Calu3 (cell line): ENCODE data around the gene HMCN2. TPM values are rescaled to one million over a fixed set of nuclear protein-coding genes. Genes with fewer than 3 reads are reported as not detected.

Experiments
- BruUV-seq: library from RNA; stranded (reverse); fragments of 400-500 nt; replicated peaks from 2 replicates; lab custom pipeline; 2021; lab: Mats Ljungman, UMichigan
- CTCF ChIA-PET: fragments of 300-600 bp; sonication (Branson Sonifier 250); formaldehyde crosslinking; loops from one replicate; lab custom pipeline; 2022; ENCODE audit warnings: antibody characterized with exemption; lab: Charles Lee
- DNase-seq: peaks from one replicate; pipeline ENCODE4 v3.0.0; 2022
- H3K27ac Mint-ChIP-seq: one replicate; pipeline ENCODE4 v1.8.0; 2022; ENCODE audit warnings: mixed read lengths; ENCODE audit not compliant: unreplicated experiment
- H3K27me3 Mint-ChIP-seq: one replicate; pipeline ENCODE4 v1.8.0; 2022; ENCODE audit warnings: mixed read lengths; ENCODE audit not compliant: unreplicated experiment
- H3K36me3 Mint-ChIP-seq: one replicate; pipeline ENCODE4 v1.8.0; 2022; ENCODE audit warnings: mild to moderate bottlenecking, moderate library complexity, mixed read lengths; ENCODE audit not compliant: insufficient read depth, unreplicated experiment
- H3K4me1 Mint-ChIP-seq: one replicate; pipeline ENCODE4 v1.8.0; 2022; ENCODE audit warnings: mild to moderate bottlenecking, low read depth, mixed read lengths; ENCODE audit not compliant: unreplicated experiment
- H3K4me3 Mint-ChIP-seq: one replicate; pipeline ENCODE4 v1.8.0; 2022; ENCODE audit warnings: mild to moderate bottlenecking, low read depth, moderate library complexity, mixed read lengths; ENCODE audit not compliant: unreplicated experiment
- H3K9me3 Mint-ChIP-seq: one replicate; pipeline ENCODE4 v1.8.0; 2022; ENCODE audit warnings: low read depth, mixed read lengths; ENCODE audit not compliant: unreplicated experiment
- CTCF ChIP-seq: fragments of 200-600 bp; IDR thresholded peaks from one replicate; pipeline ENCODE4 v1.8.0; 2022; ENCODE audit warnings: antibody characterized with exemption; ENCODE audit not compliant: unreplicated experiment
- intact Hi-C: fragments of 100-400 bp; cut with micrococcal nuclease; formaldehyde crosslinking; loops from one replicate; pipeline ENCODE4 v1.10.0; 2022; ENCODE audit not compliant: unreplicated experiment
- total RNA-seq: library from RNA; stranded (reverse); gene quantifications from 2 replicates; pipeline ENCODE4 v1.2.3, GENCODE V29; 2022

Gene HMCN2
- total RNA-seq, 1 experiment from 2014 or later: not detected

- BruUV-seq: no TSS peak
- Mint-ChIP-seq H3K4me3 (no peak overlapping the region), H3K27me3 (no peaks in the 10 kb centered on the region), H3K9me3 (no peaks in the 10 kb centered on the region), H3K36me3 (no peaks in the 10 kb centered on the region), H3K4me1 (no peaks in the 10 kb centered on the region), H3K27ac (no peak overlapping the region)
- no peak for TF ChIP-seq CTCF
- intact Hi-C loops: no loop called here
- DNase-seq: no peak
- CTCF ChIA-PET: no interaction called here
Measured at GRCh38 chr9:130346431-130346830, 80.9 kb downstream of the HMCN2 start.

- Mint-ChIP-seq H3K4me3 (no peak overlapping the region), H3K36me3 (no peaks in the 10 kb centered on the region), H3K27me3 (no peaks in the 10 kb centered on the region), H3K4me1 (no peaks in the 10 kb centered on the region), H3K9me3 (no peaks in the 10 kb centered on the region), H3K27ac (no peak overlapping the region)
- BruUV-seq: no TSS peak
- intact Hi-C loops: no loop called here
- TF ChIP-seq CTCF: no peak
- CTCF ChIA-PET: no interaction called here
- no peak for DNase-seq
Measured at GRCh38 chr9:130347036-130347435, 81.5 kb downstream of the HMCN2 start.

GRCh38 chr9:130347931-130348330, 82.4 kb downstream of the HMCN2 start:
- Mint-ChIP-seq H3K4me1 (no peaks in the 10 kb centered on the region), H3K27ac (no peak overlapping the region), H3K9me3 (no peaks in the 10 kb centered on the region), H3K36me3 (no peaks in the 10 kb centered on the region), H3K27me3 (no peaks in the 10 kb centered on the region), H3K4me3 (no peak overlapping the region)
- CTCF ChIA-PET: no interaction called here
- no peak for DNase-seq
- BruUV-seq: no TSS peak
- TF ChIP-seq CTCF: no peak
- intact Hi-C loops: no loop called here

- H3K27me3 Mint-ChIP-seq: no peaks in the 10 kb centered on the region
- CTCF ChIA-PET: no interaction called here
- BruUV-seq: no TSS peak
- H3K9me3 Mint-ChIP-seq: no peaks in the 10 kb centered on the region
- no peaks in the 10 kb centered on the region for H3K36me3 Mint-ChIP-seq
- no peak overlapping the region for H3K4me3 Mint-ChIP-seq
- no peak for TF ChIP-seq CTCF
- intact Hi-C loops: no loop called here
- no peak overlapping the region for H3K27ac Mint-ChIP-seq
- H3K4me1 Mint-ChIP-seq: no peaks in the 10 kb centered on the region
- DNase-seq: no peak
Measured at GRCh38 chr9:130348341-130348740, 82.8 kb downstream of the HMCN2 start.
